HEK293T (cell line): ENCODE results near the gene ARPC1B.
"Not testable (repeated sequence)": the region's sequence is repeated elsewhere in the genome, so short reads cannot be mapped to it uniquely, and the experiment has no call there.

Experiments used
- CTCF ChIA-PET: fragments of 350-600 bp; formaldehyde crosslinking; extraction: SDS; loops from one replicate; lab custom pipeline; 2021; ENCODE audit warnings: antibody characterized with exemption, inconsistent platforms; lab: Yijun Ruan, JAX
- POLR2A ChIA-PET: fragments of 350-600 bp; formaldehyde crosslinking; extraction: SDS; loops from one replicate; lab custom pipeline; 2020; ENCODE audit warnings: antibody characterized with exemption, inconsistent platforms; lab: Yijun Ruan, JAX
- DNase-seq: peaks from one replicate; pipeline ENCODE4 v3.0.0; 2012; ENCODE audit warnings: mixed read lengths; ENCODE audit errors: extremely low spot score
- ARNT ChIP-seq: fragments of 450-650 bp; IDR thresholded peaks from 2 replicates; pipeline ENCODE4 v1.6.1; 2017; ENCODE audit warnings: mild to moderate bottlenecking
- BHLHE40 ChIP-seq: fragments of 450-650 bp; IDR thresholded peaks from 2 replicates; pipeline ENCODE4 v1.6.1; 2016; ENCODE audit warnings: mild to moderate bottlenecking, moderate library complexity, borderline replicate concordance
- CTBP1 ChIP-seq: fragments of 450-650 bp; IDR thresholded peaks from 2 replicates; pipeline ENCODE4 v1.6.1; 2016; ENCODE audit warnings: borderline replicate concordance
- ELF4 ChIP-seq: fragments of 450-650 bp; IDR thresholded peaks from 2 replicates; pipeline ENCODE4 v1.6.1; 2017; ENCODE audit warnings: antibody characterized with exemption
- FOXA1 ChIP-seq: fragments of 450-650 bp; IDR thresholded peaks from 2 replicates; pipeline ENCODE4 v1.6.1; 2016; ENCODE audit warnings: mild to moderate bottlenecking
- FOXK2 ChIP-seq: fragments of 450-650 bp; IDR thresholded peaks from 2 replicates; pipeline ENCODE4 v1.6.1; 2016; ENCODE audit warnings: mild to moderate bottlenecking
- FOXM1 ChIP-seq: fragments of 450-650 bp; IDR thresholded peaks from 2 replicates; pipeline ENCODE4 v1.6.1; 2017; ENCODE audit warnings: mild to moderate bottlenecking, borderline replicate concordance
- HDGF ChIP-seq: fragments of 450-650 bp; IDR thresholded peaks from 2 replicates; pipeline ENCODE4 v1.6.1; 2017; ENCODE audit warnings: antibody characterized with exemption, borderline replicate concordance
- L3MBTL2 ChIP-seq: fragments of 450-650 bp; conservative IDR thresholded peaks from 2 replicates; pipeline ENCODE4 v1.6.1; 2016; ENCODE audit warnings: mild to moderate bottlenecking
- LEF1 ChIP-seq: fragments of 450-650 bp; IDR thresholded peaks from 2 replicates; pipeline ENCODE4 v1.6.1; 2017; ENCODE audit warnings: mild to moderate bottlenecking, borderline replicate concordance
- NFRKB ChIP-seq: fragments of 450-650 bp; IDR thresholded peaks from 2 replicates; pipeline ENCODE4 v1.6.1; 2016; ENCODE audit warnings: mild to moderate bottlenecking, moderate library complexity
- SP1 ChIP-seq: fragments of 450-650 bp; IDR thresholded peaks from 2 replicates; pipeline ENCODE4 v1.6.1; 2017
- SUZ12 ChIP-seq: fragments of 450-650 bp; IDR thresholded peaks from 2 replicates; pipeline ENCODE4 v1.6.1; 2016; ENCODE audit warnings: mild to moderate bottlenecking
- TARDBP ChIP-seq: fragments of 450-650 bp; IDR thresholded peaks from 2 replicates; pipeline ENCODE4 v1.6.1; 2016
- ZNF384 ChIP-seq: fragments of 450-650 bp; IDR thresholded peaks from 2 replicates; pipeline ENCODE4 v1.6.1; 2016
- TF ChIP-seq, protein P1 (sequence below): fragments of 450-650 bp; IDR thresholded peaks from 2 replicates; pipeline ENCODE4 v1.6.1; 2016

Gene ARPC1B

DNA sequence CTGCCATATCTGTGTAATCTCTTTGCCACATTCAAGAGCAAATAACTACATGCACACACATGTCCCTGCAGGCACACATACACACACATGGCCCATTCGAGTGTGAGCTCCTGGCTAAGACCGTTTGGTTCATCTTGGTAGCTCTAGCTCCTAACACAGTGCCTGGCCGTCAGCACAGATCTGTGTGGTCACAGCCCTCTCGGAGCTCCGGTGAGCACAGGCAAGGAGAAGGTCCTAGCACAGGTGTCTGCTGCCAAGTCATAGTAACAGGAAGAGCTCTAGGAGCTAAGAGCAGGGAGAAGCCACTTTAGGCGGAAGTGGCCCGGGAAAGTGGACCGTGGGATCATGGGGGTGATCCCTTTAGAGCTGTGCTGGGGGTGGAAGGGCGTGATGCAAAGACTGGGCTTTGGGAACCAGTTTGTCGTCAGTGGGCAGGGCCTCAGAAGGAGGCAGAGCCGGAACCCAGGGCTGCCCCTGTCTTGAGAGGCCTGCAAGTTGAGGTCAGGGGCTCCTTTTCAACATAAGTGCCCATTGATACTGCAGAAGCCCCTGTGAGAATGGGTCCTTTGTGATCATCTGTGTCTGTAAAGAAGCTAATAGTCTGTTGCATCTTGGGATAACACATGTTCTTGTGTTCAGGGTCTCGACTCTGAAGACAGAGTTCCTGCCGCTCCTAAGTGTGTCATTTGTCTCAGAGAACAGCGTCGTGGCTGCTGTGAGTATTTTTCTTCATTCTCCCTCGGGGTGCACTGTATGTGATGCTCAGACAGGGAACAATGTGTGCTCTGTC, 16.6 kb upstream of the ARPC1B start:
- POLR2A ChIA-PET = interaction anchor here (0.8 kb wide), 1 partner anchor 32 kb away, joined by 3 read pairs; the partner anchor contains the start of gene ARPC1A
- no peak for DNase-seq
- CTCF ChIA-PET = no interaction called here
- TF ChIP-seq CTBP1 (no peak), HDGF (no peak), TARDBP (no peak), FOXA1 (no peak), FOXM1 (no peak), ELF4 (no peak), ZNF384 (no peak), FOXK2 (no peak), SUZ12 (no peak), L3MBTL2 (no peak), BHLHE40 (no peak), ARNT (no peak), NFRKB (no peak)
- TF ChIP-seq, protein P1, sequence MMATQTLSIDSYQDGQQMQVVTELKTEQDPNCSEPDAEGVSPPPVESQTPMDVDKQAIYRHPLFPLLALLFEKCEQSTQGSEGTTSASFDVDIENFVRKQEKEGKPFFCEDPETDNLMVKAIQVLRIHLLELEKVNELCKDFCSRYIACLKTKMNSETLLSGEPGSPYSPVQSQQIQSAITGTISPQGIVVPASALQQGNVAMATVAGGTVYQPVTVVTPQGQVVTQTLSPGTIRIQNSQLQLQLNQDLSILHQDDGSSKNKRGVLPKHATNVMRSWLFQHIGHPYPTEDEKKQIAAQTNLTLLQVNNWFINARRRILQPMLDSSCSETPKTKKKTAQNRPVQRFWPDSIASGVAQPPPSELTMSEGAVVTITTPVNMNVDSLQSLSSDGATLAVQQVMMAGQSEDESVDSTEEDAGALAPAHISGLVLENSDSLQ = no peak

DNA sequence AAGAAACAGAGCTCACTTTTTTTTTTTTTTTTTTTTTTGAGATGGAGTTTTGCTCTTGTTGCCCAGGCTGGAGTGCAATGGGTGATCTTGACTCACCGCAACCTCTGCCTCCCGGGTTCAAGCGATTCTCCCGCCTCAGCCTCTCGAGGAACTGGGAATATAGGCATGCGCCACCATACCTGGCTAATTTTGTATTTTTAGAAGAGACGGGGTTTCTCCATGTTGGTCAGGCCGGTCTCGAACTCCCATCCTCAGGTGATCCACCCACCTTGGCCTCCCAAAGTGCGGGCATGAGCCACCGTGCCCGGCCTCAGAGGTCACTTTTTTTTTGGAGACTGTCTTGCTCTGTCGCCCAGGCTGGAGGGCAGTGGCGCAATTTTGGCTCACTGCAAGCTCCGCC, 16.0 kb upstream of the ARPC1B start:
- CTCF ChIA-PET, POLR2A ChIA-PET: not testable (repeated sequence)

DNA sequence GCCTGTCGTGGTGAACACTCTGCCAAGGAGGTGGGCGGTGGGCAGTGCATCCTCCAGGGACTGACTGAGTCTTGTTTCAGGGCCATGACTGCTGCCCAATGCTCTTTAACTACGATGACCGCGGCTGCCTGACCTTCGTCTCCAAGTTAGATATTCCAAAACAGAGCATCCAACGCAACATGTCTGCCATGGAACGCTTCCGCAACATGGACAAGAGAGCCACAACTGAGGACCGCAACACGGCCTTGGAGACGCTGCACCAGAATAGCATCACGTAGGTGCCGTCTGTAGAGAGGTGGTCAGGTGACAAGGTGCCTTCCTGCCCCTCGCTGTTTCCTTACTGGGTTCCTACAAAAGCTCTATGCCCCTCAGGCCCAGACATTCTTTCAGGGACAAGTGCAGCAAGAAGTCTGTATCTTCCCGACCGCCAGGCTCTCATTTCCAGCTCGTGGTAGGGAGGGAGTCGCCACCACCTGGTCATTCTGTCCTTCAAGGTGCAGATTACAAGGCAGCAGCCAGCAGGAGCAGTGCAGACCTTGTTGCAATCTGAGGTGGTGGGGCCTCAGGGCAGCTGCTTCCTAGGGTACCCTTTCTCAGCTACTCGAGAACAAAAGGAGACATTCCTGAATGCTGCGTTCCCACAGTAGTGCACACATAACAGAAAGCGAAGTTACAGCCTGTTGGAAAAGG, 14.9 kb upstream of the ARPC1B start:
- no peak for TF ChIP-seq FOXM1
- no peak for TF ChIP-seq NFRKB
- TF ChIP-seq, protein P1 = no peak
- TF ChIP-seq LEF1 = no peak
- DNase-seq = no peak
- ChIA-PET CTCF (no interaction called here), POLR2A (interaction anchor here (2.1 kb wide), 1 partner anchor 49 kb away, joined by 6 read pairs; the partner anchor contains the start of genes BUD31 and PDAP1)

More for the DNA sequence above, 16.0 kb upstream of the ARPC1B start:
- DNase-seq = not testable (repeated sequence)

DNA sequence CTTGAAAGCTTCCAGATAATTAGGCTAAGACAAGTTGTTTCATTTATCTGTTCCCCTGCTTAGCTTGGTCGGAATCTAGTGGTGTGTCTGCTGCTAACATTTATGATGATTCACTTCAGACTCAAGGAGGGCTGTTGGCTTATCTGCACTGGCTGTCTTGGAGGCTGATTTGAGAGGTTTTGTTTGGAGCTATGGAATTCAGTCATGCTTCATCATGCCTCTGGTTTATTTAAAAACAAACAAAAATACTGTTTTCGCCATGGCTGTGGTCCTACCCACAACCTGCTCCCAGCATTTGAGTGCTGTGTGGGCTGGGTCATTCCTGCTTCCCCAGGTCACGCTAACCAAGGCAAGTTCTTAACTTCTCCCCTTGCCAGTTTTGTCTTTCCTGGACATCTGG, 11.7 kb upstream of the ARPC1B start:
- no peak for DNase-seq
- ChIA-PET POLR2A (no interaction called here), CTCF (no interaction called here)
- no peak for TF ChIP-seq CTBP1

DNA sequence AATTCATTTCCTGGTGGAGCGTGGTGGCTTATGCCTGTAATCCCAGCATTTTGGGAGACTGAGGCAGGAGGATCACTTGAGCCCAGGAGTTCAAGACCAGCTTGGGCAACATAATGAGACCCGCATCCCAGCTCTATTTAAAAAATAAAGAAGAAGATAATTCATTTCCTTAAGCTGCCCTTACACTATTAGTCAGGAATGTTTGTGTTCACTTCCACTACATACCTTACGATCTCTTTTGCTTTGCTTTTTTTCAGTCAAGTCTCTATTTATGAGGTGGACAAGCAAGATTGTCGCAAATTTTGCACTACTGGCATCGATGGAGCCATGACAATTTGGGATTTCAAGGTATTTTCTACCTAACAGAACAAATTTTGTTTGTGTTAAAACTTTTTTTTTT, 11.2 kb upstream of the ARPC1B start:
- no peak for TF ChIP-seq CTBP1
- TF ChIP-seq L3MBTL2 = no peak
- no peak for TF ChIP-seq SUZ12
- no peak for TF ChIP-seq FOXM1
- TF ChIP-seq SP1 = no peak
- no peak for TF ChIP-seq HDGF
- TF ChIP-seq, protein P1 = no peak
- no peak for TF ChIP-seq ZNF384
- TF ChIP-seq LEF1 = no peak
- no peak for TF ChIP-seq TARDBP
- TF ChIP-seq NFRKB = no peak
- no peak for TF ChIP-seq ELF4
- no peak for TF ChIP-seq FOXA1
- TF ChIP-seq ARNT = no peak
- TF ChIP-seq BHLHE40 = no peak
- TF ChIP-seq FOXK2 = no peak
- CTCF ChIA-PET = no interaction called here
- DNase-seq = no peak
- POLR2A ChIA-PET = no interaction called here

DNA sequence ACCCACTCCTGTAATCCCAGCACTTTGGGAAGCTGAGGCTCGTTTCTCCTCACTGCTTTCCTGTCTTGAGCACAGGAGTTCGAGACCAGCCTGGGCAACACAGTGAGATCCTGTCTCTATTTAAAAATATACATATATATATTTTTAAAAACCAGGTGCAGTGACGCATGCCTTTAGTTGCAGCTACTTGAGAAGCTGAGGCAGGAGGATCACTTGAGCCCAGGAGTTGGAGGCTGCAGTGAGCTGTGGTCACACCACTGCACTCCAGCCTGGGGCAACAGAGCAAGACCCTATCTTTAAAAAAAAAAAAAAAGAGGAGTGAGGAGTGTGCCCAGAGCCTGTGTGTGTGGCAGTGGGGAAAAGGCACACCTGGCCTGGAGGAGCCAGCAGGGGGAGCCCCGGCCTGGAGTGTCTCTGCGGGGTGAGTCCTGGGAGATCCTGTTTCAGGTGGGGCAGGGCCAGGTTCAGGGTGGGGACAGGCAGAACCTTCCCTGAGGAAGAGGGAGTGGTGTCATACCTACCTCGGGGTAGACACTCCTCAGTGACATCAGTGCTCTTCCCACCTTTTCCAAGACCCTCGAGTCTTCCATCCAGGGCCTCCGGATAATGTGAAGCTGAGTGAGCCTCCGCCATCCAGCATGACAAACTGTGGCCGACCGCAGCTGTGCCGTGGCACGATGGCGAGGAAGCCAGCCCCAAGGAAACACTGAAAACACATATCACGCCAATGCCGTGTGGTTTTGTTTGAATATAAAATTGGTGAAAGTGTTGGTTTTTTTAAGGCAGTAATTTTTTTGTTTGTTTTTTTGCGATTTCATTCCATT, 9.0 kb upstream of the ARPC1B start:
- CTCF ChIA-PET = interaction anchor here (0.6 kb wide), 2 partner anchors 13 to 23 kb away, joined by 3 read pairs; no protein-coding TSS in a partner anchor

More for the DNA sequence above, 9.0 kb upstream of the ARPC1B start:
- TF ChIP-seq L3MBTL2 (no peak), ZNF384 (peak; percentile 61)
- POLR2A ChIA-PET = no interaction called here
- DNase-seq = peak; percentile 64
